SJSA1 (cell line): Measurements from ENCODE around the gene ZNF735. TPM values are rescaled to one million over a fixed set of nuclear protein-coding genes. Genes with fewer than 3 reads are reported as not detected.
"Not testable (repeated sequence)": the region's sequence is repeated elsewhere in the genome, so short reads cannot be mapped to it uniquely, and the experiment has no call there.

Experiments
- DNase-seq, 2 experiments: peaks; one replicate each; pipeline ENCODE4 v3.0.0-alpha.2; 2015 to 2020; ENCODE audit warnings: low spot score in 2 of 2, low read depth in 1 of 2
- H3K27ac ChIP-seq: fragments of 250-450 bp; sonication (Bioruptor Pico); 2 replicates; pipeline ENCODE4 v1.5.1; 2020; ENCODE audit warnings: mild to moderate bottlenecking, moderate library complexity
- H3K27me3 ChIP-seq: fragments of 250-450 bp; sonication (Bioruptor Pico); replicated peaks from 2 replicates; pipeline ENCODE4 v1.5.1; 2020; ENCODE audit warnings: mild to moderate bottlenecking, moderate library complexity
- H3K36me3 ChIP-seq: fragments of 250-450 bp; sonication (Bioruptor Pico); 2 replicates; pipeline ENCODE4 v1.5.1; 2020; ENCODE audit warnings: mild to moderate bottlenecking
- H3K4me1 ChIP-seq: fragments of 250-450 bp; sonication (Bioruptor Pico); replicated peaks from 2 replicates; pipeline ENCODE4 v1.6.1; 2021; ENCODE audit warnings: mild to moderate bottlenecking
- H3K4me3 ChIP-seq: fragments of 250-450 bp; sonication (Bioruptor Pico); 2 replicates; pipeline ENCODE4 v1.5.1; 2020; ENCODE audit warnings: mild to moderate bottlenecking
- H3K9me3 ChIP-seq: fragments of 250-450 bp; sonication (Bioruptor Pico); replicated peaks from 2 replicates; pipeline ENCODE4 v1.5.1; 2020; ENCODE audit warnings: mild to moderate bottlenecking
- total RNA-seq: library from RNA; depleted of rRNA; stranded (reverse); fragments of >200 nt; shearing (Covaris generic); gene quantifications from 2 replicates; pipeline ENCODE4 v1.2.3, GENCODE V29; 2014; rRNA removed

Gene ZNF735
- total RNA-seq: not detected in 2 replicates

GRCh38 chr7:64206903-64207302 is at the start of gene ZNF735:
ZNF735 (plus strand) TSS chr7:64207203; CDS start chr7:64207203, 0 bp downstream.
- H3K4me3 ChIP-seq: no peak within 1 kb of the TSS
- no peaks in the 10 kb centered on the region for H3K27me3 ChIP-seq
- no peaks in the 10 kb centered on the region for H3K36me3 ChIP-seq
- H3K9me3 ChIP-seq: no peaks in the 10 kb centered on the region
- no peak for DNase-seq
- H3K4me1 ChIP-seq: no peaks in the 10 kb centered on the region
- H3K27ac ChIP-seq: no peak within 1 kb of the TSS

- H3K4me3 ChIP-seq, DNase-seq, H3K27ac ChIP-seq, H3K9me3 ChIP-seq, H3K36me3 ChIP-seq, H3K27me3 ChIP-seq, H3K4me1 ChIP-seq: not testable (repeated sequence)
Observed at GRCh38 chr7:64170974-64171373, 36.0 kb upstream of the ZNF735 start.

- H3K4me3 ChIP-seq: no peak overlapping the region
- no peaks in the 10 kb centered on the region for H3K9me3 ChIP-seq
- no peak for DNase-seq
- H3K4me1 ChIP-seq: no peaks in the 10 kb centered on the region
- no peaks in the 10 kb centered on the region for H3K27me3 ChIP-seq
- H3K27ac ChIP-seq: no peak overlapping the region
- H3K36me3 ChIP-seq: no peaks in the 10 kb centered on the region
Observed at GRCh38 chr7:64174328-64174727, 32.7 kb upstream of the ZNF735 start.

GRCh38 chr7:64174941-64175340 is 32.1 kb upstream of the ZNF735 start:
- Histone ChIP-seq H3K27ac (no peak overlapping the region), H3K9me3 (no peaks in the 10 kb centered on the region), H3K27me3 (no peaks in the 10 kb centered on the region), H3K4me3 (no peak overlapping the region), H3K36me3 (no peaks in the 10 kb centered on the region), H3K4me1 (no peaks in the 10 kb centered on the region)
- no peak for DNase-seq

GRCh38 chr7:64180989-64181388 is 26.0 kb upstream of the ZNF735 start:
- DNase-seq: no peak
- H3K27me3 ChIP-seq: no peaks in the 10 kb centered on the region
- 0 out of 2 replicates have a peak, but pooled peaks cover 4% of the 10 kb centered on the region for H3K9me3 ChIP-seq
- no peaks in the 10 kb centered on the region for H3K4me1 ChIP-seq
- H3K36me3 ChIP-seq: no peaks in the 10 kb centered on the region
- H3K27ac ChIP-seq: no peak overlapping the region
- no peak overlapping the region for H3K4me3 ChIP-seq

GRCh38 chr7:64181586-64181985 is 25.4 kb upstream of the ZNF735 start:
- Histone ChIP-seq H3K27me3 (no peaks in the 10 kb centered on the region), H3K4me1 (no peaks in the 10 kb centered on the region), H3K36me3 (no peaks in the 10 kb centered on the region), H3K9me3 (0 out of 2 replicates have a peak, but pooled peaks cover 4% of the 10 kb centered on the region), H3K27ac (no peak overlapping the region), H3K4me3 (no peak overlapping the region)
- no peak for DNase-seq

GRCh38 chr7:64182036-64182790 is 24.8 kb upstream of the ZNF735 start:
- DNase-seq: no peak
- no peak overlapping the region for H3K27ac ChIP-seq
- no peaks in the 10 kb centered on the region for H3K27me3 ChIP-seq
- 0 out of 2 replicates have a peak, but pooled peaks cover 4% of the 10 kb centered on the region for H3K9me3 ChIP-seq
- no peaks in the 10 kb centered on the region for H3K36me3 ChIP-seq
- H3K4me1 ChIP-seq: no peaks in the 10 kb centered on the region
- no peak overlapping the region for H3K4me3 ChIP-seq

GRCh38 chr7:64183126-64183742 is 23.8 kb upstream of the ZNF735 start:
- no peak overlapping the region for H3K27ac ChIP-seq
- H3K4me1 ChIP-seq: no peaks in the 10 kb centered on the region
- DNase-seq: no peak
- 0 out of 2 replicates have a peak, but pooled peaks cover 4% of the 10 kb centered on the region for H3K9me3 ChIP-seq
- H3K27me3 ChIP-seq: no peaks in the 10 kb centered on the region
- H3K4me3 ChIP-seq: no peak overlapping the region
- no peaks in the 10 kb centered on the region for H3K36me3 ChIP-seq

GRCh38 chr7:64183827-64184372 is 23.1 kb upstream of the ZNF735 start:
- no peak overlapping the region for H3K27ac ChIP-seq
- 0 out of 2 replicates have a peak, but pooled peaks cover 4% of the 10 kb centered on the region for H3K9me3 ChIP-seq
- H3K36me3 ChIP-seq: no peaks in the 10 kb centered on the region
- H3K4me1 ChIP-seq: no peaks in the 10 kb centered on the region
- H3K27me3 ChIP-seq: no peaks in the 10 kb centered on the region
- no peak for DNase-seq
- no peak overlapping the region for H3K4me3 ChIP-seq

- H3K27me3 ChIP-seq: no peaks in the 10 kb centered on the region
- 0 out of 2 replicates have a peak, but pooled peaks cover 4% of the 10 kb centered on the region for H3K9me3 ChIP-seq
- no peak overlapping the region for H3K4me3 ChIP-seq
- H3K36me3 ChIP-seq: no peaks in the 10 kb centered on the region
- no peak for DNase-seq
- no peak overlapping the region for H3K27ac ChIP-seq
- no peaks in the 10 kb centered on the region for H3K4me1 ChIP-seq
Observed at GRCh38 chr7:64184376-64184775, 22.6 kb upstream of the ZNF735 start.

GRCh38 chr7:64187408-64187807 is 19.6 kb upstream of the ZNF735 start:
- Histone ChIP-seq H3K4me3 (no peak overlapping the region), H3K9me3 (0 out of 2 replicates have a peak, but pooled peaks cover 4% of the 10 kb centered on the region), H3K4me1 (no peaks in the 10 kb centered on the region), H3K36me3 (no peaks in the 10 kb centered on the region), H3K27me3 (no peaks in the 10 kb centered on the region), H3K27ac (no peak overlapping the region)
- no peak for DNase-seq

GRCh38 chr7:64192148-64192704 is 14.8 kb upstream of the ZNF735 start:
- H3K4me1 ChIP-seq: no peaks in the 10 kb centered on the region
- H3K36me3 ChIP-seq: no peaks in the 10 kb centered on the region
- no peaks in the 10 kb centered on the region for H3K27me3 ChIP-seq
- H3K27ac ChIP-seq: no peak overlapping the region
- no peak overlapping the region for H3K4me3 ChIP-seq
- no peak for DNase-seq
- H3K9me3 ChIP-seq: no peaks in the 10 kb centered on the region

- no peaks in the 10 kb centered on the region for H3K27me3 ChIP-seq
- no peaks in the 10 kb centered on the region for H3K9me3 ChIP-seq
- H3K27ac ChIP-seq: no peak overlapping the region
- H3K4me3 ChIP-seq: no peak overlapping the region
- no peaks in the 10 kb centered on the region for H3K4me1 ChIP-seq
- H3K36me3 ChIP-seq: no peaks in the 10 kb centered on the region
- no peak for DNase-seq
Observed at GRCh38 chr7:64192775-64193174, 14.2 kb upstream of the ZNF735 start.
